Left ventricle myocardium inferior (tissue), 1 donor: ENCODE results near the gene KIAA1549. TPM values are rescaled to one million over a fixed set of nuclear protein-coding genes. Genes with fewer than 3 reads are reported as not detected.
A peak's percentile ranks its signal among the peaks of the same experiment; 100 is the strongest.
"Not testable (repeated sequence)": the region's sequence is repeated elsewhere in the genome, so short reads cannot be mapped to it uniquely, and the experiment has no call there.

ENCODE experiments used
- DNase-seq: peaks from one replicate; pipeline ENCODE4 v3.0.0-alpha.2; 2020
- H3K27ac ChIP-seq: fragments of 200-600 bp; replicated peaks from 2 replicates; pipeline ENCODE4 v1.8.0; 2021
- H3K27me3 ChIP-seq: fragments of 200-600 bp; 2 replicates; pipeline ENCODE4 v1.8.0; 2021; ENCODE audit warnings: low read depth
- H3K36me3 ChIP-seq: fragments of 200-600 bp; 2 replicates; pipeline ENCODE4 v1.8.0; 2021
- H3K4me1 ChIP-seq: fragments of 200-600 bp; 2 replicates; pipeline ENCODE4 v1.8.0; 2021
- H3K4me3 ChIP-seq: fragments of 200-600 bp; 2 replicates; pipeline ENCODE4 v1.8.0; 2021; ENCODE audit warnings: mild to moderate bottlenecking, moderate library complexity
- H3K9me3 ChIP-seq: fragments of 200-600 bp; replicated peaks from 2 replicates; pipeline ENCODE4 v1.8.0; 2021
- intact Hi-C: fragments of 100-400 bp; cut with micrococcal nuclease; formaldehyde crosslinking; loops from one replicate; pipeline ENCODE4 v1.11.0; 2022
- long read RNA-seq: library from polyadenylated mRNA; unstranded; transcript quantifications from one replicate; pipeline ENCODE4 v2.0.0, GENCODE V29; 2021
- total RNA-seq: library from RNA; stranded (reverse); fragmentation: NEBNext Ultra II Directional; extraction: Animal tissue kit (Norgen Biotek cat#: 25700); gene quantifications from one replicate; pipeline ENCODE4 v1.2.1, GENCODE V29; 2021
- TF ChIP-seq, protein P1 (sequence below): fragments of 200-600 bp; IDR thresholded peaks from 2 replicates; pipeline ENCODE4 v1.8.0; 2021; ENCODE audit warnings: antibody characterized with exemption, mild to moderate bottlenecking, borderline replicate concordance
- donor health status: DM: no; HTN: yes; CAD: no; lungs with severe emphysema.

Gene KIAA1549
- total RNA-seq: 2.1 TPM
- long read RNA-seq, partial matches to known transcripts: 0 of 1 reads
- long read RNA-seq, other reads (novel, unspliced or antisense): 1 of 1 reads

DNA sequence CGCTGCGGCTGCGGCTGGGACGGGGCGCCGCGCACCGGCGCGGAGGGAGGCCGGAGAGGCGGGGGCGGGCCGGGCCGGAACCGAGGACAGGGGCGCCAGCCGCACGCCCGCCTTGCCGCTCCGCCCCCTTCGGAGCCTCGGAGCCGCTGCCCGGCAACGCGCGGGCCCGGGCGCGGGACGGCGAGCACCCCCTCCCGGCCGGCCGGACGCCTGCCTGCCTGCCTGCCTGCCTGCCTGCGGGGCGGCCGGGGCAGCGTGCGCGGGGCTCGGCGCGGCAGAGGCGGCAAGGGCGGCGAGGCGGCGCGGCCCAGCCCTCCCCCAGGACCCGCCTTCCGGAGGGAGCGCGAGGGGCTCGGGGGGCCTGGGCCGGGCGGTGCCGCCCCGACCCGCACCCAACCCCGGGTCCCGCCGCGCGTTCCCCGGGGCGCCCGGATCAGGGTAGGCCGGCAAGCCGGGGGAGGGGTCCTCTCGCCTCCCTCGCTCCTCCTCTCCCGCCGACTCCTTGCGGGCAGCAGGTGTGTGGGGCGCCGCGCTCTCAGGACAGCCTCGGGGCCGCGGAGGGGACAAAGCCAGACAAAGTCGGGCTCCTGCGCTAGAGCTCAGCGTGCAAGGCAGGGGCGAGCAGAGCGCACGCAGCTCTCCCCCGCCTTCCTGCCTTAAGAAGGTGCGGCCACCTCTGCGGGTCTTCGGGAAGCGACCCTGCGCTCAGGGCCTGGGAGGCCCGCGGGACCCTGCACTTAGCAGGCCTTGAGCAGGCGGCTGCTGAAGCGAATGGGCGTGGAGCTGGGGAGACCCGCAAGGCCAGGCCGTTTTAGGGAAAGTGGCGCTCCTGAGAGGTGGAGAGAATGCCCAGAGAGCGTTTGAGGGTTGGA, at the start of gene KIAA1549:
TSS of gene KIAA1549 (minus strand) at position 58 of the 872 bp plus-strand sequence. CDS start 120 bp downstream, outside the sequence.
- TF ChIP-seq, protein P1, sequence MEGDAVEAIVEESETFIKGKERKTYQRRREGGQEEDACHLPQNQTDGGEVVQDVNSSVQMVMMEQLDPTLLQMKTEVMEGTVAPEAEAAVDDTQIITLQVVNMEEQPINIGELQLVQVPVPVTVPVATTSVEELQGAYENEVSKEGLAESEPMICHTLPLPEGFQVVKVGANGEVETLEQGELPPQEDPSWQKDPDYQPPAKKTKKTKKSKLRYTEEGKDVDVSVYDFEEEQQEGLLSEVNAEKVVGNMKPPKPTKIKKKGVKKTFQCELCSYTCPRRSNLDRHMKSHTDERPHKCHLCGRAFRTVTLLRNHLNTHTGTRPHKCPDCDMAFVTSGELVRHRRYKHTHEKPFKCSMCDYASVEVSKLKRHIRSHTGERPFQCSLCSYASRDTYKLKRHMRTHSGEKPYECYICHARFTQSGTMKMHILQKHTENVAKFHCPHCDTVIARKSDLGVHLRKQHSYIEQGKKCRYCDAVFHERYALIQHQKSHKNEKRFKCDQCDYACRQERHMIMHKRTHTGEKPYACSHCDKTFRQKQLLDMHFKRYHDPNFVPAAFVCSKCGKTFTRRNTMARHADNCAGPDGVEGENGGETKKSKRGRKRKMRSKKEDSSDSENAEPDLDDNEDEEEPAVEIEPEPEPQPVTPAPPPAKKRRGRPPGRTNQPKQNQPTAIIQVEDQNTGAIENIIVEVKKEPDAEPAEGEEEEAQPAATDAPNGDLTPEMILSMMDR: peak; percentile 13
- H3K4me3 ChIP-seq: peak within 1 kb of the TSS; percentile 77
- peak; percentile 67 for DNase-seq
- H3K27me3 ChIP-seq: no peaks in the 10 kb centered on the region
- H3K36me3 ChIP-seq: no peaks in the 10 kb centered on the region
- H3K9me3 ChIP-seq: no peaks in the 10 kb centered on the region
- peak within 1 kb of the TSS; percentile 60 for H3K27ac ChIP-seq
- peaks cover 18% of the 10 kb centered on the region for H3K4me1 ChIP-seq
- intact Hi-C loops: loop anchor here (10.0 kb wide), 1 partner anchor 97 kb away; no protein-coding TSS in a partner anchor

GRCh38 chr7:139029353-139029752, 48.2 kb upstream of the KIAA1549 start:
- no peaks in the 10 kb centered on the region for H3K27me3 ChIP-seq
- no peak for DNase-seq
- no peak overlapping the region for H3K27ac ChIP-seq
- no peaks in the 10 kb centered on the region for H3K9me3 ChIP-seq
- H3K4me1 ChIP-seq: peaks cover 9% of the 10 kb centered on the region
- intact Hi-C loops: loop anchor here (5.0 kb wide), 1 partner anchor 38 kb away; no protein-coding TSS in a partner anchor
- H3K4me3 ChIP-seq: no peak overlapping the region
- H3K36me3 ChIP-seq: peaks cover 62% of the 10 kb centered on the region
- TF ChIP-seq, protein P1: no peak

GRCh38 chr7:139026551-139026950, 45.4 kb upstream of the KIAA1549 start:
- DNase-seq: no peak
- TF ChIP-seq, protein P1: no peak
- Histone ChIP-seq H3K27ac (no peak overlapping the region), H3K36me3 (peaks cover 76% of the 10 kb centered on the region), H3K4me1 (no peaks in the 10 kb centered on the region), H3K27me3 (no peaks in the 10 kb centered on the region), H3K9me3 (no peaks in the 10 kb centered on the region), H3K4me3 (no peak overlapping the region)
- intact Hi-C loops: loop anchor here (5.0 kb wide), 1 partner anchor 41 kb away; no protein-coding TSS in a partner anchor

GRCh38 chr7:139025861-139026260, 44.7 kb upstream of the KIAA1549 start:
- not testable (repeated sequence) for H3K27ac ChIP-seq, H3K9me3 ChIP-seq, H3K4me1 ChIP-seq, DNase-seq, H3K4me3 ChIP-seq, H3K27me3 ChIP-seq
- intact Hi-C loops: loop anchor here (5.0 kb wide), 1 partner anchor 41 kb away; no protein-coding TSS in a partner anchor
- H3K36me3 ChIP-seq: peaks cover 76% of the 10 kb centered on the region

- Histone ChIP-seq H3K9me3 (no peaks in the 10 kb centered on the region), H3K27ac (no peak overlapping the region), H3K4me1 (no peaks in the 10 kb centered on the region), H3K4me3 (no peak overlapping the region), H3K36me3 (peaks cover 50% of the 10 kb centered on the region), H3K27me3 (no peaks in the 10 kb centered on the region)
- intact Hi-C loops: no loop called here
- DNase-seq: no peak
- TF ChIP-seq, protein P1: no peak
These were observed 41.9 kb upstream of the KIAA1549 start for GRCh38 chr7:139023076-139023475.

- TF ChIP-seq, protein P1: no peak
- no peak for DNase-seq
- intact Hi-C loops: no loop called here
- Histone ChIP-seq H3K9me3 (no peaks in the 10 kb centered on the region), H3K36me3 (peaks cover 46% of the 10 kb centered on the region), H3K27ac (no peak overlapping the region), H3K27me3 (no peaks in the 10 kb centered on the region), H3K4me1 (no peaks in the 10 kb centered on the region), H3K4me3 (no peak overlapping the region)
These were observed 41.1 kb upstream of the KIAA1549 start for GRCh38 chr7:139022286-139022685.
